WTC11 (cell line): ENCODE measurements around the gene CTNNA2. TPM values are rescaled to one million over a fixed set of nuclear protein-coding genes. Genes with fewer than 3 reads are reported as not detected.

Experiments used
- ATAC-seq: fragments of 200-7000 bp; cut with Tn5 transposase; 2 replicates; pipeline ENCODE4 v1.10.0; 2021; ENCODE audit warnings: mild to moderate bottlenecking, moderate library complexity
- CTCF ChIA-PET: fragments of 300-600 bp; sonication (Branson Sonifier 250); formaldehyde crosslinking; loops from one replicate; lab custom pipeline; 2021; ENCODE audit warnings: antibody characterized with exemption; lab: Charles Lee
- POLR2A ChIA-PET: fragments of 350-600 bp; sonication (Branson Sonifier 250); formaldehyde crosslinking; loops from one replicate; lab custom pipeline; 2021; ENCODE audit warnings: antibody characterized with exemption; lab: Charles Lee
- DNase-seq: peaks from one replicate; pipeline ENCODE4 v3.0.0; 2021; ENCODE audit warnings: low spot score
- H3K27ac Mint-ChIP-seq: 2 replicates; pipeline ENCODE4 v1.8.0; 2021; ENCODE audit warnings: mixed read lengths
- H3K27me3 Mint-ChIP-seq: 2 replicates; pipeline ENCODE4 v1.8.0; 2021; ENCODE audit warnings: low read depth, mild to moderate bottlenecking, moderate library complexity, mixed read lengths
- H3K36me3 Mint-ChIP-seq: 2 replicates; pipeline ENCODE4 v1.8.0; 2021; ENCODE audit warnings: mixed read lengths
- H3K4me1 Mint-ChIP-seq: 2 replicates; pipeline ENCODE4 v1.8.0; 2022; ENCODE audit warnings: mixed read lengths
- H3K4me3 Mint-ChIP-seq: 2 replicates; pipeline ENCODE4 v1.8.0; 2021; ENCODE audit warnings: mild to moderate bottlenecking, moderate library complexity, mixed read lengths
- H3K9me3 Mint-ChIP-seq: 2 replicates; pipeline ENCODE4 v1.8.0; 2021; ENCODE audit warnings: mixed read lengths
- ELF4 ChIP-seq: sonication (generic); formaldehyde crosslinking; IDR thresholded peaks from 2 replicates; pipeline ENCODE4 v1.8.1; 2022; ENCODE audit warnings: low read depth, mild to moderate bottlenecking, moderate library complexity, missing genetic modification reagents
- ESRRA ChIP-seq: sonication (generic); formaldehyde crosslinking; IDR thresholded peaks from 2 replicates; pipeline ENCODE4 v1.8.1; 2022; ENCODE audit warnings: mild to moderate bottlenecking, missing genetic modification reagents, borderline replicate concordance
- GTF2I ChIP-seq: fragments of 250-450 bp; sonication (Bioruptor Pico); conservative IDR thresholded peaks from 2 replicates; pipeline ENCODE4 v1.4.0; 2021; ENCODE audit warnings: mild to moderate bottlenecking
- HMGA2 ChIP-seq: fragments of 250-450 bp; sonication (Bioruptor Pico); IDR thresholded peaks from 2 replicates; pipeline ENCODE4 v1.4.0; 2021; ENCODE audit warnings: mild to moderate bottlenecking, moderate library complexity
- KAT7 ChIP-seq: sonication (generic); formaldehyde crosslinking; IDR thresholded peaks from 2 replicates; pipeline ENCODE4 v1.8.1; 2023; ENCODE audit warnings: missing genetic modification reagents, mild to moderate bottlenecking, borderline replicate concordance
- NFE2L1 ChIP-seq: sonication (generic); formaldehyde crosslinking; IDR thresholded peaks from 2 replicates; pipeline ENCODE4 v1.8.1; 2023; ENCODE audit warnings: missing genetic modification reagents
- NR3C1 ChIP-seq: sonication (generic); formaldehyde crosslinking; conservative IDR thresholded peaks from 2 replicates; pipeline ENCODE4 v1.8.1; 2023; ENCODE audit warnings: low read depth, mild to moderate bottlenecking, missing genetic modification reagents
- SP1 ChIP-seq: sonication (generic); formaldehyde crosslinking; conservative IDR thresholded peaks from 2 replicates; pipeline ENCODE4 v1.8.1; 2022; ENCODE audit warnings: missing genetic modification reagents
- TCF7 ChIP-seq: sonication (generic); formaldehyde crosslinking; IDR thresholded peaks from 2 replicates; pipeline ENCODE4 v1.8.0; 2022; ENCODE audit warnings: mild to moderate bottlenecking, low read depth, missing genetic modification reagents, moderate library complexity
- ZNF416 ChIP-seq: fragments of 250-450 bp; sonication (Bioruptor Pico); IDR thresholded peaks from 2 replicates; pipeline ENCODE4 v1.9.0; 2021; ENCODE audit warnings: mild to moderate bottlenecking, inconsistent platforms
- total RNA-seq: library from RNA; stranded (reverse); gene quantifications from 3 replicates; pipeline ENCODE4 v1.2.3, GENCODE V29; 2021
- TF ChIP-seq, protein P1 (sequence below): sonication (generic); formaldehyde crosslinking; IDR thresholded peaks from 2 replicates; pipeline ENCODE4 v1.8.0; 2022; ENCODE audit warnings: mild to moderate bottlenecking, missing genetic modification reagents
- TF ChIP-seq, protein P2 (sequence below): sonication (generic); formaldehyde crosslinking; IDR thresholded peaks from 2 replicates; pipeline ENCODE4 v1.8.1; 2023; ENCODE audit warnings: mild to moderate bottlenecking, moderate library complexity, missing genetic modification reagents
- TF ChIP-seq, protein P3 (sequence below): sonication (generic); formaldehyde crosslinking; IDR thresholded peaks from 2 replicates; pipeline ENCODE4 v1.8.0; 2022; ENCODE audit warnings: mild to moderate bottlenecking, missing genetic modification reagents
- TF ChIP-seq, protein P4 (sequence below): sonication (generic); formaldehyde crosslinking; IDR thresholded peaks from 2 replicates; pipeline ENCODE4 v1.8.1; 2022; ENCODE audit warnings: missing genetic modification reagents, borderline replicate concordance
- TF ChIP-seq, protein P5 (sequence below): fragments of 250-450 bp; sonication (Bioruptor Pico); IDR thresholded peaks from 2 replicates; pipeline ENCODE4 v1.9.0; 2021; ENCODE audit warnings: moderate library complexity, mild to moderate bottlenecking, inconsistent platforms, borderline replicate concordance
- TF ChIP-seq, protein P6 (sequence below): sonication (generic); formaldehyde crosslinking; IDR thresholded peaks from 2 replicates; pipeline ENCODE4 v1.8.1; 2023; ENCODE audit warnings: mild to moderate bottlenecking, missing genetic modification reagents
- TF ChIP-seq, protein P7 (sequence below): fragments of 250-450 bp; sonication (Bioruptor Pico); IDR thresholded peaks from 2 replicates; pipeline ENCODE4 v1.8.0; 2021; ENCODE audit warnings: mild to moderate bottlenecking
- TF ChIP-seq, protein P8 (sequence below): sonication (generic); formaldehyde crosslinking; IDR thresholded peaks from 2 replicates; pipeline ENCODE4 v1.8.0; 2023; ENCODE audit warnings: missing genetic modification reagents, mild to moderate bottlenecking, borderline replicate concordance

CTNNA2 gene
- total RNA-seq, 1 experiment from 2014 or later: 3.8 TPM

DNA sequence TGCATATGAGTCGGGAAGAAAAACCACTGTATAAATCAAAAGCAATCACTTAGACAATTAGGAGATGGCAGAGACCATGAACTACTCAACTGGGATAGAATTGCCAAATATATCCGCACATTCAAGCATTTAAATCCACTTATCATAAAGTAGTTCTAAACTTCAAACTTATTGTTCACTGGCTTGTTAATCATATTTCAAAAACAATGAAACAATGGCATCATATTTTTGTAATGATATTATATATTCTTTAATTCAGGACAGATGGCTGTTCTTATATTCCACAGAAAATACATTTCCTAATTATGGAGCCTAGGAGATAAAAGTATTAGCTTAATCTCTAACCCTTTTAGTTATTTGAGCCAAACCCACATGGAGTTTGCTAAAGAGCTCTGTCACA, 263.6 kb downstream of the CTNNA2 start:
- ATAC-seq: no peak
- Mint-ChIP-seq H3K27ac (no peak overlapping the region), H3K36me3 (peaks cover 22% of the 10 kb centered on the region), H3K9me3 (peaks cover 23% of the 10 kb centered on the region), H3K4me3 (no peak overlapping the region), H3K4me1 (peaks cover 56% of the 10 kb centered on the region), H3K27me3 (no peaks in the 10 kb centered on the region)
- POLR2A ChIA-PET: no interaction called here
- CTCF ChIA-PET: interaction anchor here (1.5 kb wide), 1 partner anchor 246 kb away, joined by 4 read pairs; no protein-coding TSS in a partner anchor
- TF ChIP-seq, protein P1, sequence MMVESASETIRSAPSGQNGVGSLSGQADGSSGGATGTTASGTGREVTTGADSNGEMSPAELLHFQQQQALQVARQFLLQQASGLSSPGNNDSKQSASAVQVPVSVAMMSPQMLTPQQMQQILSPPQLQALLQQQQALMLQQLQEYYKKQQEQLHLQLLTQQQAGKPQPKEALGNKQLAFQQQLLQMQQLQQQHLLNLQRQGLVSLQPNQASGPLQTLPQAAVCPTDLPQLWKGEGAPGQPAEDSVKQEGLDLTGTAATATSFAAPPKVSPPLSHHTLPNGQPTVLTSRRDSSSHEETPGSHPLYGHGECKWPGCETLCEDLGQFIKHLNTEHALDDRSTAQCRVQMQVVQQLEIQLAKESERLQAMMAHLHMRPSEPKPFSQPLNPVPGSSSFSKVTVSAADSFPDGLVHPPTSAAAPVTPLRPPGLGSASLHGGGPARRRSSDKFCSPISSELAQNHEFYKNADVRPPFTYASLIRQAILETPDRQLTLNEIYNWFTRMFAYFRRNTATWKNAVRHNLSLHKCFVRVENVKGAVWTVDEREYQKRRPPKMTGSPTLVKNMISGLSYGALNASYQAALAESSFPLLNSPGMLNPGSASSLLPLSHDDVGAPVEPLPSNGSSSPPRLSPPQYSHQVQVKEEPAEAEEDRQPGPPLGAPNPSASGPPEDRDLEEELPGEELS (CRISPR knock-in tag): no peak
- TF ChIP-seq, protein P2, sequence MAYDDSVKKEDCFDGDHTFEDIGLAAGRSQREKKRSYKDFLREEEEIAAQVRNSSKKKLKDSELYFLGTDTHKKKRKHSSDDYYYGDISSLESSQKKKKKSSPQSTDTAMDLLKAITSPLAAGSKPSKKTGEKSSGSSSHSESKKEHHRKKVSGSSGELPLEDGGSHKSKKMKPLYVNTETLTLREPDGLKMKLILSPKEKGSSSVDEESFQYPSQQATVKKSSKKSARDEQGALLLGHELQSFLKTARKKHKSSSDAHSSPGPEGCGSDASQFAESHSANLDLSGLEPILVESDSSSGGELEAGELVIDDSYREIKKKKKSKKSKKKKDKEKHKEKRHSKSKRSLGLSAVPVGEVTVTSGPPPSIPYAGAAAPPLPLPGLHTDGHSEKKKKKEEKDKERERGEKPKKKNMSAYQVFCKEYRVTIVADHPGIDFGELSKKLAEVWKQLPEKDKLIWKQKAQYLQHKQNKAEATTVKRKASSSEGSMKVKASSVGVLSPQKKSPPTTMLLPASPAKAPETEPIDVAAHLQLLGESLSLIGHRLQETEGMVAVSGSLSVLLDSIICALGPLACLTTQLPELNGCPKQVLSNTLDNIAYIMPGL: no peak
- TF ChIP-seq, protein P3, sequence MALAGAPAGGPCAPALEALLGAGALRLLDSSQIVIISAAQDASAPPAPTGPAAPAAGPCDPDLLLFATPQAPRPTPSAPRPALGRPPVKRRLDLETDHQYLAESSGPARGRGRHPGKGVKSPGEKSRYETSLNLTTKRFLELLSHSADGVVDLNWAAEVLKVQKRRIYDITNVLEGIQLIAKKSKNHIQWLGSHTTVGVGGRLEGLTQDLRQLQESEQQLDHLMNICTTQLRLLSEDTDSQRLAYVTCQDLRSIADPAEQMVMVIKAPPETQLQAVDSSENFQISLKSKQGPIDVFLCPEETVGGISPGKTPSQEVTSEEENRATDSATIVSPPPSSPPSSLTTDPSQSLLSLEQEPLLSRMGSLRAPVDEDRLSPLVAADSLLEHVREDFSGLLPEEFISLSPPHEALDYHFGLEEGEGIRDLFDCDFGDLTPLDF (CRISPR knock-in tag): no peak
- TF ChIP-seq ZNF416 (no peak), SP1 (CRISPR knock-in tag) (no peak), ESRRA (CRISPR knock-in tag) (no peak)
- DNase-seq: no peak

DNA sequence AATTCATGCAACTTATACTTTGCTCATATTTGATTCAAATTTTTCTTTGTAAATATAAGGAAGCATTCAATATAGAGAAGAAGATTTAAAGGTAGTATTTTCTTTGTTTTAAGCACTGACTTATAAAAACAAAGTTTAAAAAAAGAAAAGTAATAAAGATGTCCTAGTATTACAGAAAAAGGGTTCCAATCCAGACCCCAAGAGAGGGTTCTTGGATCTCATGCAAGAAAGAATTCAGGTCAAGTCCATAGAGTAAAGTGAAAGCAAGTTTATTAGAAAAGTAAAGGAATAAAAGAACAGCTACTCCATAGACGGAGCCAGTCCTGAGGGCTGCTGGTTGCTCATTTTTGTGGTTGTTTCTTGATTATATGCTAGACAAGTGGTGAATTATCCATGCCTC, 267.9 kb downstream of the CTNNA2 start:
- no peak overlapping the region for H3K4me3 Mint-ChIP-seq
- no peaks in the 10 kb centered on the region for H3K27me3 Mint-ChIP-seq
- H3K9me3 Mint-ChIP-seq: peaks cover 20% of the 10 kb centered on the region
- ChIA-PET POLR2A (no interaction called here), CTCF (no interaction called here)
- no peak for DNase-seq
- H3K4me1 Mint-ChIP-seq: peaks cover 67% of the 10 kb centered on the region
- H3K36me3 Mint-ChIP-seq: peaks cover 22% of the 10 kb centered on the region
- ATAC-seq: no peak
- peak overlapping the region; percentile 47; the same call in 1 of the 2 replicates for H3K27ac Mint-ChIP-seq
- TF ChIP-seq, protein P4, sequence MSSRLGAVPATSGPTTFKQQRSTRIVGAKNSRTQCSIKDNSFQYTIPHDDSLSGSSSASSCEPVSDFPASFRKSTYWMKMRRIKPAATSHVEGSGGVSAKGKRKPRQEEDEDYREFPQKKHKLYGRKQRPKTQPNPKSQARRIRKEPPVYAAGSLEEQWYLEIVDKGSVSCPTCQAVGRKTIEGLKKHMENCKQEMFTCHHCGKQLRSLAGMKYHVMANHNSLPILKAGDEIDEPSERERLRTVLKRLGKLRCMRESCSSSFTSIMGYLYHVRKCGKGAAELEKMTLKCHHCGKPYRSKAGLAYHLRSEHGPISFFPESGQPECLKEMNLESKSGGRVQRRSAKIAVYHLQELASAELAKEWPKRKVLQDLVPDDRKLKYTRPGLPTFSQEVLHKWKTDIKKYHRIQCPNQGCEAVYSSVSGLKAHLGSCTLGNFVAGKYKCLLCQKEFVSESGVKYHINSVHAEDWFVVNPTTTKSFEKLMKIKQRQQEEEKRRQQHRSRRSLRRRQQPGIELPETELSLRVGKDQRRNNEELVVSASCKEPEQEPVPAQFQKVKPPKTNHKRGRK: no peak
- TF ChIP-seq, protein P5, sequence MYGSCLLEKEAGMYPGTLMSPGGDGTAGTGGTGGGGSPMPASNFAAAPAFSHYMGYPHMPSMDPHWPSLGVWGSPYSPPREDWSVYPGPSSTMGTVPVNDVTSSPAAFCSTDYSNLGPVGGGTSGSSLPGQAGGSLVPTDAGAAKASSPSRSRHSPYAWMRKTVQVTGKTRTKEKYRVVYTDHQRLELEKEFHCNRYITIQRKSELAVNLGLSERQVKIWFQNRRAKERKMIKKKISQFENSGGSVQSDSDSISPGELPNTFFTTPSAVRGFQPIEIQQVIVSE: no peak
- TF ChIP-seq TCF7: no peak
- TF ChIP-seq, protein P3 (CRISPR knock-in tag): no peak
- no peak for TF ChIP-seq ELF4
- TF ChIP-seq, protein P6, sequence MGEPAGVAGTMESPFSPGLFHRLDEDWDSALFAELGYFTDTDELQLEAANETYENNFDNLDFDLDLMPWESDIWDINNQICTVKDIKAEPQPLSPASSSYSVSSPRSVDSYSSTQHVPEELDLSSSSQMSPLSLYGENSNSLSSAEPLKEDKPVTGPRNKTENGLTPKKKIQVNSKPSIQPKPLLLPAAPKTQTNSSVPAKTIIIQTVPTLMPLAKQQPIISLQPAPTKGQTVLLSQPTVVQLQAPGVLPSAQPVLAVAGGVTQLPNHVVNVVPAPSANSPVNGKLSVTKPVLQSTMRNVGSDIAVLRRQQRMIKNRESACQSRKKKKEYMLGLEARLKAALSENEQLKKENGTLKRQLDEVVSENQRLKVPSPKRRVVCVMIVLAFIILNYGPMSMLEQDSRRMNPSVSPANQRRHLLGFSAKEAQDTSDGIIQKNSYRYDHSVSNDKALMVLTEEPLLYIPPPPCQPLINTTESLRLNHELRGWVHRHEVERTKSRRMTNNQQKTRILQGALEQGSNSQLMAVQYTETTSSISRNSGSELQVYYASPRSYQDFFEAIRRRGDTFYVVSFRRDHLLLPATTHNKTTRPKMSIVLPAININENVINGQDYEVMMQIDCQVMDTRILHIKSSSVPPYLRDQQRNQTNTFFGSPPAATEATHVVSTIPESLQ (CRISPR knock-in tag): no peak
- no peak for TF ChIP-seq HMGA2
- TF ChIP-seq KAT7 (CRISPR knock-in tag): no peak
- TF ChIP-seq GTF2I (CRISPR knock-in tag): no peak
- TF ChIP-seq, protein P7, sequence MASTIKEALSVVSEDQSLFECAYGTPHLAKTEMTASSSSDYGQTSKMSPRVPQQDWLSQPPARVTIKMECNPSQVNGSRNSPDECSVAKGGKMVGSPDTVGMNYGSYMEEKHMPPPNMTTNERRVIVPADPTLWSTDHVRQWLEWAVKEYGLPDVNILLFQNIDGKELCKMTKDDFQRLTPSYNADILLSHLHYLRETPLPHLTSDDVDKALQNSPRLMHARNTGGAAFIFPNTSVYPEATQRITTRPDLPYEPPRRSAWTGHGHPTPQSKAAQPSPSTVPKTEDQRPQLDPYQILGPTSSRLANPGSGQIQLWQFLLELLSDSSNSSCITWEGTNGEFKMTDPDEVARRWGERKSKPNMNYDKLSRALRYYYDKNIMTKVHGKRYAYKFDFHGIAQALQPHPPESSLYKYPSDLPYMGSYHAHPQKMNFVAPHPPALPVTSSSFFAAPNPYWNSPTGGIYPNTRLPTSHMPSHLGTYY (CRISPR knock-in tag): no peak
- TF ChIP-seq, protein P8, sequence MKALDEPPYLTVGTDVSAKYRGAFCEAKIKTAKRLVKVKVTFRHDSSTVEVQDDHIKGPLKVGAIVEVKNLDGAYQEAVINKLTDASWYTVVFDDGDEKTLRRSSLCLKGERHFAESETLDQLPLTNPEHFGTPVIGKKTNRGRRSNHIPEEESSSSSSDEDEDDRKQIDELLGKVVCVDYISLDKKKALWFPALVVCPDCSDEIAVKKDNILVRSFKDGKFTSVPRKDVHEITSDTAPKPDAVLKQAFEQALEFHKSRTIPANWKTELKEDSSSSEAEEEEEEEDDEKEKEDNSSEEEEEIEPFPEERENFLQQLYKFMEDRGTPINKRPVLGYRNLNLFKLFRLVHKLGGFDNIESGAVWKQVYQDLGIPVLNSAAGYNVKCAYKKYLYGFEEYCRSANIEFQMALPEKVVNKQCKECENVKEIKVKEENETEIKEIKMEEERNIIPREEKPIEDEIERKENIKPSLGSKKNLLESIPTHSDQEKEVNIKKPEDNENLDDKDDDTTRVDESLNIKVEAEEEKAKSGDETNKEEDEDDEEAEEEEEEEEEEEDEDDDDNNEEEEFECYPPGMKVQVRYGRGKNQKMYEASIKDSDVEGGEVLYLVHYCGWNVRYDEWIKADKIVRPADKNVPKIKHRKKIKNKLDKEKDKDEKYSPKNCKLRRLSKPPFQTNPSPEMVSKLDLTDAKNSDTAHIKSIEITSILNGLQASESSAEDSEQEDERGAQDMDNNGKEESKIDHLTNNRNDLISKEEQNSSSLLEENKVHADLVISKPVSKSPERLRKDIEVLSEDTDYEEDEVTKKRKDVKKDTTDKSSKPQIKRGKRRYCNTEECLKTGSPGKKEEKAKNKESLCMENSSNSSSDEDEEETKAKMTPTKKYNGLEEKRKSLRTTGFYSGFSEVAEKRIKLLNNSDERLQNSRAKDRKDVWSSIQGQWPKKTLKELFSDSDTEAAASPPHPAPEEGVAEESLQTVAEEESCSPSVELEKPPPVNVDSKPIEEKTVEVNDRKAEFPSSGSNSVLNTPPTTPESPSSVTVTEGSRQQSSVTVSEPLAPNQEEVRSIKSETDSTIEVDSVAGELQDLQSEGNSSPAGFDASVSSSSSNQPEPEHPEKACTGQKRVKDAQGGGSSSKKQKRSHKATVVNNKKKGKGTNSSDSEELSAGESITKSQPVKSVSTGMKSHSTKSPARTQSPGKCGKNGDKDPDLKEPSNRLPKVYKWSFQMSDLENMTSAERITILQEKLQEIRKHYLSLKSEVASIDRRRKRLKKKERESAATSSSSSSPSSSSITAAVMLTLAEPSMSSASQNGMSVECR: no peak
- TF ChIP-seq NFE2L1 (CRISPR knock-in tag): no peak
- no peak for TF ChIP-seq NR3C1 (CRISPR knock-in tag)
